Femur (tissue), 1 donor: ENCODE results near the gene COA1.
"Not testable (repeated sequence)": the region's sequence is repeated elsewhere in the genome, so short reads cannot be mapped to it uniquely, and the experiment has no call there.

Experiments used
- DNase-seq: peaks from one replicate; pipeline ENCODE4 v3.0.0-alpha.2; 2017

Gene COA1

GRCh38 chr7:43649755-43650274 lies 79.5 kb downstream of the COA1 start:
- no peak for DNase-seq

DNA sequence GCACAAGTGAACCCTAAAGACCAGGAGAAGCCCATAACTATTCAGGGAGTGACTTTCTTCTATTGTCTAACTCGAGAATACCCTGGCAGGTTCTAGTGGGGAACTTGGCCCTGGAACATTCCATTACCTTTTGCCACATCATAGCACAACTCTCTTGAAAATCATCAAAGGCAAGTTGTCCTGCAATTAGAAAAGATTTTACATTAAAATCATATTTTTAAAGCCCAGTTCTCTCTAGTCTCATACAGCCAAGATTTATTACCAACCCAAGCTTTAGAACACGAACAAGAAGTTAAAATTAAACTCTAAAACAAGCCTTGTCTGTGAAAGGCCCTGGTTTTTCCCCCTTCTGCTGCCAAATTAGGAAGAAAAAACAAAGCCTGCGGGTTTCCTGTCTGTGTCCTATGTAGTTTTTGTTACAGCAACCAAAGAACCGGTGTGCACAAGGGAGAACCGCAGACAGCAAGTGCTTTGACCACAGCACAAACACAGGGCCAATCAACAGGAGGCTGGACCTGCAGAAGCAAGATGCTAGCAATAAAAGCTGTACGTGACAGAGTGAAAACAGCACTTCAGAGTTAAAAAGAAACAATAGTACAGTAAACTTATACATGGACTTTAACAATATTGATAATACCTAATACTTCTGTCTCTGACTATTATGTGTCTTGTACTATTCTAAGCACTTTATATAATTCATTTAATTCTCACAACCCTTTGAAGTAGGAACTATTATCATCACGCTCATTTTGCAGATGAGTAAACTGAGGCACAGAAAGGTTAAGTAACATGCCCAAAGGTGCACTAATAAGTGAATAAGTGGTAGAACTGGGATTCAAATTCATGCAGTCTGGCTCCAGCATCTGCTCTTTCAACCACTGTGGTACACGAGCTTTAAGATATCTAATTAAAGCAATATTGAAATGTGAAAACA lies 80.6 kb downstream of the COA1 start:
- DNase-seq = peak; percentile 54

DNA sequence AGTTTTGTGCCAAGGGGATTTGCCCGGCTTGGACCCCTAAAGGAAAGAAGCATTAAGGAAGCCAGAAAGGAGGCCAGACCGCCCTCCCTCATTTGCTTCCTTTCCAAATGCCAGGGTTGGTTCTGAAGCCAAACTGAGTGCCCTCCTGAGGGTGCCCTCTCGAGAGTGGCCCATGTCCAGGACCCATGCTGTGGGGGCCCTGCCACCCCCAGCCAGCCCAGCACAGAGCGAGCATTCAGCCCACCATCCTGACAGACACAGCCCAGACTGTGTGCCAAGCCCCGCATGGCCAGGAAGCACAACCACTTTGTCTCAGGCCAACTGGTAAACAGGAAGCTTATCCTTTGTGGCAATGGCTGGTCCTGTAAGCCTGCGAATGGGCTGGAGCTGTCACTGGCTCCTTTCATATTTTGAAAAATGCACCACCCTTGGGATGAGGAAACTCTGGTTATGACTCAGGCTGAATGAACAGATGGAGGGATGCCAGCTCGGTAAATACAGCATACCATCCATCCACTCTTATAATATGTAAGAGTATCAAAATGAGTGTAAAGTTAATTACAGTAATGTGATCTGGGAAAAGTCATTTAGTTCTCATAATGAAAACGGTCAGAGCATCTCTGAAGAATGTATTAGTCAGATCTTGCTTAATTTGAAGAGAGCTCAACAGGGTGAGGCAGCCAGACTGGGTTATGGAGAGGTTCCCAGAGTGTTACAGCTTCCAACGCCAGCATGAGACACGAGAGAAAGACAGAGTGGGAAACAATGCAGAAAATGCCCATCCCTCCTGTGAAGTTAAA lies 81.5 kb downstream of the COA1 start:
- peak; percentile 78 for DNase-seq

- DNase-seq = peak; percentile 31
Measured at GRCh38 chr7:43647339-43647672, 82.0 kb downstream of the COA1 start.

DNA sequence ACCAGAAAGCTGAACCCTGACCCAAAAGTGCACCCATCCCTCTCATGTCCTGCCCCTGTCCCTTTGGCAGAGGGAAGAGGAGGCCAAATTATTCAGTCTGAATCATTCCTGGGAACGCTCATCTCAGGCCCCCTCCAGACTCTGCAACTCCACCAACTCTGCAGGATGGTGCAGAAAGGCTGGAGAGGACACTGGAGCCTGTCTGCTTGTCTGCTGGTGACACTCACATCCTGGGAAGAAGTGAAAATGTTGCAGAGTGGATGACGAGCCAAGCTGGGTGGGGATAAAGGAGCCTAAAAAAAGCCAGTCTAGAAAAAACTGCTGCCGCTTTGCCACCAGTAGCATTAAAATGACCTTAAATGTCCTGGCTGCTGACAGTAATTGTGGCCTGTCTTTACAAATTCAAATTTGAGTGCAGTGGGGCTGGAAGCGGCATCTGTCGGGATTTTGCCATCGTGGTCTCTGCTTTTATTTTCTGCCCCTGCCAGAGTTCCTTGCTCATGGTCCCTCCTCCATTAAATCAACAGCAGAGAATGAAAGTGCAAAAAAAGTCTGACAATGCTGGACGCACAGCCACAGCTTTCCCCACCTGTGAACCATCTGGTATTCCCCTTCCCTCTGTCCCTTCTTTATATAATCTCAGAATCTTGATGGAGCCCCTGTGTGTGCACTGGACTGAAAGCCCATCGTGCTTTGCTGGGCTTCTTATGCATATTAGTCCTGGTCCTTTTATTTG lies 82.6 kb downstream of the COA1 start:
- peak; percentile 40 for DNase-seq

DNA sequence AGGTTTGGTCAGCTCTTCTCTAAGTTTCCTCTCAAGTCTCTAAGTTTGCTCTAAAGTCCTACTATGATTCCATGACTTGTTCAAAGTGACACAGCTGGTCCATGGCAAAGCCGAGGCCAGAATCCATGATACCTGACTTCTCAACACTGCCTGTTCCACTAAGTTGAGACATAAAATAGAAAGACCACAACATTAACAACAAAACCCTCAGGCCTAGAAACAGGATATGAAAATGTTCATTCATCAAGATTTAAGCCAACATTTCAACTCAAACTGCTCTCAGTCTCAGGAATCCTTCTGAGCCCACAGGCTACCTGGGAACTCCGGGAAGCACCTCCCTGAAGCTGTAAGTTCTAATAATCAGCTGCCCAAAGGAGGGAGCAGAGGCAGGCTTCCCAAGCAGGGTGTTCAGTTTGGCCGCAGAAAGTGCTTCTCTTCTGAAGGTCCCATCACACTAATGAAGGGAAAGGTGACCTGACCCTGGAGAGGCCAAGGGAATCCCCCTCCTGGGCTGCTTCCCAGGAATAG lies 83.6 kb downstream of the COA1 start:
- DNase-seq = no peak

GRCh38 chr7:43643846-43644245 lies 85.5 kb downstream of the COA1 start:
- no peak for DNase-seq

GRCh38 chr7:43642897-43643630 lies 86.3 kb downstream of the COA1 start:
- no peak for DNase-seq

DNA sequence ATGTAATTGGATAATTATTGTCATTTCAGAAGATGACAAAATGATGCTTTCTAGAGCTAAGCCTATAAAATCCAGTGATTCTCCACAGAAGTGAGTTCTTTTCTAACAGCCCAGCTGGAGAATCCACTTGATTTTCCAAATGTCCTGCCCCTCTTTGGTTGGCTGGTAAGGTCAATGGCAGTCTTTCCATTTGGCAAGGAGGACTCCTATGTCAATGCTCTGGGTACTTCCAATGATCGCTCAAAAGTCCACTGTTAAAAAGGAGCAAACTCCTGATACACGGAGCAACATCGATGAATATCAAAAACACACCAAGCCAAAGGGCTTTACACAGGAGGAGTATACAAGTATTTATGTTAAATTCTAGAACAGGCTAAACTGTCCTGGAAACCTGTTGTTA lies 88.6 kb downstream of the COA1 start:
- DNase-seq = no peak

- peak; percentile 69 for DNase-seq
Measured at GRCh38 chr7:43639858-43640491, 89.3 kb downstream of the COA1 start.

GRCh38 chr7:43637114-43637806 lies 92.1 kb downstream of the COA1 start:
- no peak for DNase-seq

GRCh38 chr7:43636093-43636492 lies 93.2 kb downstream of the COA1 start:
- no peak for DNase-seq

DNA sequence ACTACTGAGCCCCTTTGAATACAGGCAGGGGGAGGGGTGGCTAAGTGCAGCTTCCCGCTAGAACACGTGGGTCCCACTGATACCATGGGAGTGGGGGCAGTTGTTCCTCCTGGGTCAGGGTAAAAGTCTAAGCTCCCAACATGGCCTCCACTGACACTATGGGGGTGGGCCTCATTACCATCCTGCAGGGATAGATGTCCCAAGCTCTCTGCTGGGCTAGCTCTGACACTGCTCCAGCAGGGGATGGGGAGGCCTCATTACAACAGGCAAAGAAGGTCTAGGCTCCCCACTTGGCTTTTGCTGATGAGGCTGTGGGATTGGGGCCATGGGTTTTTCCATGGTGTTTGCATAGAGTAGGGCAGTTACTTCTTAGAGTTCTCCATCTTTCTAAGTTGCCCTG lies 94.9 kb downstream of the COA1 start:
- no peak for DNase-seq

- no peak for DNase-seq
Measured at GRCh38 chr7:43632746-43633145, 96.6 kb downstream of the COA1 start.

GRCh38 chr7:43631559-43631958 lies 97.8 kb downstream of the COA1 start:
- DNase-seq = no peak

GRCh38 chr7:43630482-43630881 lies 98.8 kb downstream of the COA1 start:
- no peak for DNase-seq

DNA sequence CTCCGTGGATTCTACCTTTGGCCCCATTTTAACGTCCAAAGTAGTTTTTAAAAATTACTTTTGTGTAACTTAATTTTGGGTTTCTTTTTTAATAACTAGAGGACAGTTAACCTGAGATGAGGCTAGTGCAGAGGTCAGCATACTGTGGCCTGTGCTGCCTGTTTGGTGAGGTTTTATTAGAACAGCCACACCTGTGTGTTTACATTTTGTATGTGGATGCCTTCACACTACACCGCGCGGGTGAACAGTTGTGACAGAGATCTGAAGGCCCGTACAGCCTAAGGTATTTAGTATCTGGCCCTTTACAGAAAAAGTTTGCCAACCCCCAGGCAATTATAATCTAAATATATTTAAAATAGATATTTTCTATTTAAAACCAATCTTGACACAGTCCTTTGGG lies 99.5 kb downstream of the COA1 start:
- no peak for DNase-seq

- DNase-seq = no peak
Measured at GRCh38 chr7:43628431-43628830, 100.9 kb downstream of the COA1 start.

DNA sequence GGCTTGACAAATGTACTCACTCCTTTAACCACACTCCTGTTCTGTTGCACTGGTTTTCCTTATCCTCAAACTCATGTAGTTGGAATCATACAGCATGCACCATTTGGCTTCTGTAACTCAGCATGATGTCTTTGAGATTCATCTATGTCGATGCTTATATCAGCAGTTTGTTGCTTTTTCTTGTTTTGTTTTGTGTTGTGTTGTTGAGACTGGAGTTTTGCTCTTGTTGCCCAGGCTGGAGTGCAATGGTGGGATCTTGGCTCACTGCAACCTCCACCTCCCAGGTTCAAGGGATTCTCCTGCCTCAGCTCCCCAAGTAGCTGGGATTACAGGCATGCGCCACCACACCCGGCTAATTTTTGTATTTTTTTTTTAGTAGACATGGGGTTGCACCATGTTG lies 101.5 kb downstream of the COA1 start:
- DNase-seq = not testable (repeated sequence)

GRCh38 chr7:43626695-43627094 lies 102.6 kb downstream of the COA1 start:
- DNase-seq = no peak

GRCh38 chr7:43625980-43626379 lies 103.3 kb downstream of the COA1 start:
- no peak for DNase-seq
